Erythroblast (primary cell): ENCODE results near the gene FAM13A.

ENCODE experiments used
- GATA1 ChIP-seq: IDR thresholded peaks from 2 replicates; pipeline ENCODE4 v1.6.1; 2011; ENCODE audit warnings: low read depth, mild to moderate bottlenecking, control low read depth, low read length, moderate library complexity
- POLR2A ChIP-seq: IDR thresholded peaks from 2 replicates; pipeline ENCODE4 v1.6.1; 2011; ENCODE audit warnings: mild to moderate bottlenecking, low read length

- no peak for TF ChIP-seq POLR2A
- TF ChIP-seq GATA1: no peak
Observed at GRCh38 chr4:88841635-88842034, 215.3 kb downstream of the FAM13A start.
